GM19324 (cell line): Measurements from ENCODE around the gene DAB1.

ENCODE experiments used
- ATAC-seq: cut with Tn5 transposase; IDR thresholded peaks from one replicate; pipeline ENCODE4 v1.9.1; 2021; ENCODE audit warnings: mild to moderate bottlenecking, moderate library complexity; ENCODE audit not compliant: unreplicated experiment, low FRiP score

Gene DAB1

DNA sequence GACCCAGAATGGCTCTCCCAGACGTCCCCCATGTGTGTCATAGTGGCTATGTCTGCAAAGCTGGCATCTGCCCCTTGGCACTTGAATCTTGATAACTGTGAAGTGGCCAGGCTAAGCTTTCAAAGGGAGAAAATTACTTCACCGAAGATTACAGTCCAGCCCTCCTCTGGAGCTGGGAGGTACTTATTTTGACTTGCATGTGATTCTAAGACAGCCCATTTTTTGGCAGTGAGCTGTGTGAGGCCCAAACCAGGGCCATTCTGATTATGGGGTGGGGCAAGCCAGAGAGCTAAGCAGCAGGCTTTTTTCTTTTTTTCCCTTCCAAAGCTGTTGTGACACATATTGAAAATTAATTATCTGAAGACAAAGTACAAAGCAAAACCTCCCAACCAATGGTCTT, 415.9 kb downstream of the DAB1 start:
- no peak for ATAC-seq

GRCh38 chr1:57007472-57007871, 416.4 kb downstream of the DAB1 start:
- no peak for ATAC-seq

GRCh38 chr1:57003398-57004139, 420.3 kb downstream of the DAB1 start:
- ATAC-seq, result no peak

DNA sequence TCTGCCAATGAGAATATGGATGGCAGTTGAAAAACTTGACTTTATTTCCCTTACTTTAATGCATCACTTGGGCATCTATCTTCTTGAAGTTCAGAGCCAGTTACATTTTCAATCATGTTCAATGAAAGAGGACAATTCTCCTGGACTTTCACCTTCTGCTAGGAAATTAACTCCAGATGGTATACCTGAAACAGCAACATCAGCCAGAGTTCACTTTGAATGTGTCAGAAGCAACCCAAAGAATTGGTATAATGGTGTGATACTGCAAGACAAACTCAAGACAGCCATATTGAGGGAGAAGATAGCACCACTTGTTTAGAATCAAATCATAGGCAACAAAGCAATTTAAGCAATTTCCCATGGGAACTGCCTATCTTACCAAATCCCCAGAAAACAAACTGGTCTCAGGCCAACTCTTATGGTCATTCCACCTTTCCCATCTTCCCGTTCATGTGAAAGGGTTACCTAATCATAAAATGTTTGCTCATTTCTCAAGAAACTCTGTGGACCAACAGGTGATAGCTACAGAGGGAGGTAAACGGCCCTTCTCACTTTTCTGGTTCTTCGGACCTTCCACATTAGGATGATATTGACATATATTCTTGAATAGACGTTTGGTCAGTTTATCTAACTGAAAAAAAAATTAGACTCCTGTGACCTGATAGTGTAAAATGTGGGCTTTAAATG, 428.3 kb downstream of the DAB1 start:
- ATAC-seq, result no peak

DNA sequence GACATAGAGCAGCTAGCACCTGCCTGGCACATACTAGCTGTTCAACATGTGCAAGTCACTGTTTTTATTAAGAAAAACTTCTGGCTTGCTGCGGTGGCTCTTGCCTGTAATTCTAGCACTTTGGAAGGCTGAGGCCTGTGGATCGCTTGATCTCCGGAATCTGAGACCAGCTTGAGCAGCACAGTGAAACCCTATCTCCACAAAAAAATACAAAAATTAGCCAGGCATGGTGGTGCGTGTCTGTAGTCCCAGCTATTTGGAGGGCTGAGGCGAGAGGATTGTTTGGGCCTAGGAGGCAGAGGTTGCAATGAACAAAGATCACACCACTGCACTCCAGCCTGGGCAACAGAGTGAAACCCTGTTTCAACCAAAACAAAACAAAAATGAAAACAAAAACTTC, 430.4 kb downstream of the DAB1 start:
- no peak for ATAC-seq

GRCh38 chr1:56992318-56993125, 431.3 kb downstream of the DAB1 start:
- no peak for ATAC-seq

GRCh38 chr1:56991576-56991975, 432.3 kb downstream of the DAB1 start:
- ATAC-seq, result no peak

GRCh38 chr1:56986397-56986796, 437.5 kb downstream of the DAB1 start:
- ATAC-seq, result no peak

- no peak for ATAC-seq
These were observed 438.0 kb downstream of the DAB1 start for GRCh38 chr1:56985857-56986256.

- no peak for ATAC-seq
These were observed 440.4 kb downstream of the DAB1 start for GRCh38 chr1:56983484-56983883.

- ATAC-seq, result no peak
These were observed 443.7 kb downstream of the DAB1 start for GRCh38 chr1:56979986-56980755.

- ATAC-seq, result no peak
These were observed 445.0 kb downstream of the DAB1 start for GRCh38 chr1:56978819-56979218.

DNA sequence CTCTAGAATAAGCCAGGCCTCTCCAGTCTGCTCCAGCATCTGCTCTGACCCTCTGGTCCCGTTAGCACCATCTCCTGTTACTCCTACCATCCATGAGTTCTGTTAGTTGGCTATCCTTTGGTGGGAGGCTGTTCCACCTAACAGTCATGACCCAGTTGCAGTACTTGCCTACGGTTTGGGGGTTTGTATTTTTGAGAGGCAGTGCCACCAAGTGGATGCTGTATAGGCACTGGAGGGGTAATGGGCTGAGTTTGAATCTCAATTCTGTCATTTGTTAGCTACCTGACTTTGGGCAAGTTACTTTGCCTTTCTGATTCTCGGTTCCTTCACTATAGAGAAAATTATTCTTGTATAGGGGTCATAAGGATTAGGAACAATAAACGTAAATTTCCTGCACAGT, 445.9 kb downstream of the DAB1 start:
- no peak for ATAC-seq

- ATAC-seq, result no peak
These were observed 448.4 kb downstream of the DAB1 start for GRCh38 chr1:56975446-56975845.

DNA sequence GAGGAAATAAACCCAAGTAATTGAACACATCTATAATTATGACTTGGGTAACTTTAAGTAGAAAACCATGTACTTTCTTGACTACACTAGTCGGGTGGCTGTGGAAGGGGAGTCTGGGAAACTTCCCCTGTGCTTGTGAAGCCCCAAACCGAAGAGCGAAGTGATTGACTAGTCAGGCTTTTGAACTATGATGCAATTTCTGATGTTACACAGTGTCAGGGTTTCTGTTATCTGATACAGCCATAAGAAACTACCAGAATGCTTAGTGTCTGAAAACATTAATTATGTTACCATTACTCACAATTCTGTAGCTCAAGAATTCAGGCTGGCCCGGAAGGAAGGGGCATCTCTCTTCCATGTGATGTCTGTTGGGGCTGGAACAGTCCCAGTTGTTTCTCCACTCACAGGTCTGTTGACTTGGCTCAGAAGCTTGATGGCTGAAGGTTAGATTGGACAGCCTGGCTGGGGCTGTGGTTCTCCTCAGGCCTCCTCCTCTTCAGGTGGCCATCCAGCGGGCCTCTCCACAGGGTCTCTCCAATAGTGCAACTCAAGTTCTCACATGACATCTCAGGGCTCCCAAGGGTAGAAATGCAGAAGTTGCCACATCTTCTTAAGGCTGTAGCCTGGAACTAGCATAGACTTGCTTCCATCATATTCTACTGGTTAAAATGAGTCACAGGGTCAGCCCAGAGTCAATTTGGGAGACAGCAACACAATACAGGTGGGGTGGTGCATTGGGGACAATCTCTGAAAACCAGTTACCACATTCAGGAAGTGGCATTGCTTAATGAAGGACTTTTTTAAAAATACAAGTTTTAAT, 449.7 kb downstream of the DAB1 start:
- no peak for ATAC-seq

GRCh38 chr1:56972976-56973375, 450.9 kb downstream of the DAB1 start:
- ATAC-seq, result no peak

GRCh38 chr1:56970280-56970679, 453.6 kb downstream of the DAB1 start:
- no peak for ATAC-seq

GRCh38 chr1:56968878-56969495, 454.9 kb downstream of the DAB1 start:
- no peak for ATAC-seq
